ENCODE measurements around the gene TMC1. TPM values are rescaled to one million over a fixed set of nuclear protein-coding genes. Genes with fewer than 3 reads are reported as not detected.

TMC1 gene
- total RNA-seq, 2 experiments from 2014 or later = not detected

- ATAC-seq (ENCODE audit: poor library complexity) (no peak), DNase-seq (no peak)
- H3K27ac ChIP-seq (ENCODE audit: low read depth in 1 of 2, low read length in 2 of 2) = no peak overlapping the region
- no peaks in the 10 kb centered on the region for H3K4me1 ChIP-seq (ENCODE audit: insufficient read depth, low read length)
- Mint-ChIP-seq H3K4me1 (ENCODE audit: low read depth) (no peaks in the 10 kb centered on the region), H3K27ac (no peak overlapping the region), H3K4me3 (no peak overlapping the region), H3K27me3 (no peaks in the 10 kb centered on the region), H3K9me3 (no peaks in the 10 kb centered on the region), H3K36me3 (ENCODE audit: low read depth) (no peaks in the 10 kb centered on the region)
- no peak for TF ChIP-seq CTCF (IDR thresholded peaks at IDR 0.05)
- H3K9me3 ChIP-seq (ENCODE audit: control insufficient read depth in 1 of 2, insufficient read depth in 1 of 2, low read length in 2 of 2) = no peaks in the 10 kb centered on the region
- ChIA-PET POLR2A (no interaction called here), CTCF (no interaction called here)
- intact Hi-C loops (cut with DNase I, micrococcal nuclease) = no loop called here
- H3K36me3 ChIP-seq (ENCODE audit: insufficient read depth, low read length) = no peaks in the 10 kb centered on the region
- no peak overlapping the region for H3K4me3 ChIP-seq (ENCODE audit: low read length)
- no peaks in the 10 kb centered on the region for H3K27me3 ChIP-seq (ENCODE audit: control insufficient read depth in 1 of 2, insufficient read depth in 2 of 2, low read length in 2 of 2)
Observed at GRCh38 chr9:72816666-72817065, 295.3 kb downstream of the TMC1 start.

GRCh38 chr9:72817413-72817812, 296.0 kb downstream of the TMC1 start:
- no peaks in the 10 kb centered on the region for H3K36me3 ChIP-seq (ENCODE audit: insufficient read depth, low read length)

GRCh38 chr9:72818385-72818784, 297.0 kb downstream of the TMC1 start:
- ChIA-PET POLR2A (no interaction called here), CTCF (no interaction called here)
- H3K27me3 ChIP-seq (ENCODE audit: control insufficient read depth in 1 of 2, insufficient read depth in 2 of 2, low read length in 2 of 2) = no peaks in the 10 kb centered on the region
- H3K4me3 ChIP-seq (ENCODE audit: low read length) = no peak overlapping the region
- no peak for TF ChIP-seq CTCF (IDR thresholded peaks at IDR 0.05)
- no peaks in the 10 kb centered on the region for H3K36me3 ChIP-seq (ENCODE audit: insufficient read depth, low read length)
- no peaks in the 10 kb centered on the region for H3K4me1 ChIP-seq (ENCODE audit: insufficient read depth, low read length)
- H3K27me3 Mint-ChIP-seq = no peaks in the 10 kb centered on the region
- no peak overlapping the region for H3K4me3 Mint-ChIP-seq
- no peaks in the 10 kb centered on the region for H3K4me1 Mint-ChIP-seq (ENCODE audit: low read depth)
- DNase-seq = no peak
- no peaks in the 10 kb centered on the region for H3K9me3 ChIP-seq (ENCODE audit: control insufficient read depth in 1 of 2, insufficient read depth in 1 of 2, low read length in 2 of 2)
- ATAC-seq (ENCODE audit: poor library complexity) = no peak
- H3K36me3 Mint-ChIP-seq (ENCODE audit: low read depth) = no peaks in the 10 kb centered on the region
- no peaks in the 10 kb centered on the region for H3K9me3 Mint-ChIP-seq
- H3K27ac Mint-ChIP-seq = no peak overlapping the region
- intact Hi-C loops (cut with DNase I, micrococcal nuclease) = no loop called here
- H3K27ac ChIP-seq (ENCODE audit: low read depth in 1 of 2, low read length in 2 of 2) = no peak overlapping the region

More at GRCh38 chr9:72817413-72817812, 296.0 kb downstream of the TMC1 start:
- intact Hi-C loops (cut with DNase I, micrococcal nuclease) = no loop called here
- DNase-seq (no peak), ATAC-seq (ENCODE audit: poor library complexity) (no peak)
- no peak overlapping the region for H3K27ac Mint-ChIP-seq
- POLR2A ChIA-PET = no interaction called here
- H3K4me3 Mint-ChIP-seq = no peak overlapping the region
- H3K9me3 ChIP-seq (ENCODE audit: control insufficient read depth in 1 of 2, insufficient read depth in 1 of 2, low read length in 2 of 2) = no peaks in the 10 kb centered on the region
- H3K4me1 Mint-ChIP-seq (ENCODE audit: low read depth) = no peaks in the 10 kb centered on the region
- CTCF ChIA-PET = no interaction called here
- H3K27ac ChIP-seq (ENCODE audit: low read depth in 1 of 2, low read length in 2 of 2) = no peak overlapping the region
- no peak for TF ChIP-seq CTCF (IDR thresholded peaks at IDR 0.05)
- no peaks in the 10 kb centered on the region for H3K36me3 Mint-ChIP-seq (ENCODE audit: low read depth)
- H3K9me3 Mint-ChIP-seq = no peaks in the 10 kb centered on the region
- H3K4me3 ChIP-seq (ENCODE audit: low read length) = no peak overlapping the region
- H3K4me1 ChIP-seq (ENCODE audit: insufficient read depth, low read length) = no peaks in the 10 kb centered on the region
- no peaks in the 10 kb centered on the region for H3K27me3 ChIP-seq (ENCODE audit: control insufficient read depth in 1 of 2, insufficient read depth in 2 of 2, low read length in 2 of 2)
- H3K27me3 Mint-ChIP-seq = no peaks in the 10 kb centered on the region
